ENCODE data around the gene SBK2.

SBK2 gene

GRCh38 chr19:55481148-55481793 lies 55.7 kb downstream of the SBK2 start:
- Histone ChIP-seq H3K9ac (ENCODE audit: low read depth, low read length) (no peak overlapping the region), H3K27ac (ENCODE audit: low read length) (no peak overlapping the region), H3K27me3 (ENCODE audit: insufficient read depth, low read length, poor library complexity) (no peaks in the 10 kb centered on the region), H3K4me3 (ENCODE audit: low read depth in 1 of 2, low read length in 2 of 2) (no peak overlapping the region), H2AFZ (ENCODE audit: low read depth, low read length) (no peak overlapping the region), H3K4me2 (ENCODE audit: insufficient read depth, low read length) (no peak overlapping the region), H4K20me1 (ENCODE audit: insufficient read depth, low read length) (peaks cover 19% of the 10 kb centered on the region), H3K79me2 (ENCODE audit: insufficient read depth, low read length) (peaks cover 47% of the 10 kb centered on the region), H3K36me3 (ENCODE audit: insufficient read depth, low read length) (peaks cover 23% of the 10 kb centered on the region), H3K4me1 (ENCODE audit: insufficient read depth, low read length) (peaks cover 54% of the 10 kb centered on the region), H3K9me3 (ENCODE audit: insufficient read depth, low read length, severe bottlenecking) (no peaks in the 10 kb centered on the region)
- ATAC-seq (ENCODE audit: insufficient read depth, low read depth) (no peak), DNase-seq (no peak)
- TF ChIP-seq EZH2 (IDR thresholded peaks at IDR 0.05; ENCODE audit: borderline replicate concordance, low read depth, low read length, severe bottlenecking) (no peak), CTCF (IDR thresholded peaks at IDR 0.05; ENCODE audit: borderline replicate concordance, extremely low read depth, low read length, poor library complexity, severe bottlenecking) (no peak)

- no peak for TF ChIP-seq EZH2 (IDR thresholded peaks at IDR 0.05; ENCODE audit: borderline replicate concordance, low read depth, low read length, severe bottlenecking)
- TF ChIP-seq CTCF (IDR thresholded peaks at IDR 0.05; ENCODE audit: borderline replicate concordance, extremely low read depth, low read length, poor library complexity, severe bottlenecking), result no peak
- peak overlapping the region; percentile 16; the same call in 1 of the 2 replicates for H3K4me2 ChIP-seq (ENCODE audit: insufficient read depth, low read length)
- peaks cover 23% of the 10 kb centered on the region for H3K36me3 ChIP-seq (ENCODE audit: insufficient read depth, low read length)
- H3K4me1 ChIP-seq (ENCODE audit: insufficient read depth, low read length), result peaks cover 56% of the 10 kb centered on the region
- H3K27ac ChIP-seq (ENCODE audit: low read length), result no peak overlapping the region
- DNase-seq, result no peak
- no peak for ATAC-seq (ENCODE audit: insufficient read depth, low read depth)
- H3K4me3 ChIP-seq (ENCODE audit: low read depth in 1 of 2, low read length in 2 of 2), result no peak overlapping the region
- no peak overlapping the region for H2AFZ ChIP-seq (ENCODE audit: low read depth, low read length)
- peaks cover 19% of the 10 kb centered on the region for H4K20me1 ChIP-seq (ENCODE audit: insufficient read depth, low read length)
- no peaks in the 10 kb centered on the region for H3K9me3 ChIP-seq (ENCODE audit: insufficient read depth, low read length, severe bottlenecking)
- H3K79me2 ChIP-seq (ENCODE audit: insufficient read depth, low read length), result peaks cover 38% of the 10 kb centered on the region
- no peak overlapping the region for H3K9ac ChIP-seq (ENCODE audit: low read depth, low read length)
- no peaks in the 10 kb centered on the region for H3K27me3 ChIP-seq (ENCODE audit: insufficient read depth, low read length, poor library complexity)
Observed at GRCh38 chr19:55479451-55480230, 57.3 kb downstream of the SBK2 start.

- peaks cover 19% of the 10 kb centered on the region for H4K20me1 ChIP-seq (ENCODE audit: insufficient read depth, low read length)
- H3K9me3 ChIP-seq (ENCODE audit: insufficient read depth, low read length, severe bottlenecking), result no peaks in the 10 kb centered on the region
- no peak overlapping the region for H2AFZ ChIP-seq (ENCODE audit: low read depth, low read length)
- TF ChIP-seq CTCF (IDR thresholded peaks at IDR 0.05; ENCODE audit: borderline replicate concordance, extremely low read depth, low read length, poor library complexity, severe bottlenecking) (no peak), EZH2 (IDR thresholded peaks at IDR 0.05; ENCODE audit: borderline replicate concordance, low read depth, low read length, severe bottlenecking) (no peak)
- H3K4me3 ChIP-seq (ENCODE audit: low read depth in 1 of 2, low read length in 2 of 2), result no peak overlapping the region
- H3K4me2 ChIP-seq (ENCODE audit: insufficient read depth, low read length), result peak overlapping the region; percentile 68; the same call in 1 of the 2 replicates
- no peaks in the 10 kb centered on the region for H3K27me3 ChIP-seq (ENCODE audit: insufficient read depth, low read length, poor library complexity)
- peaks cover 23% of the 10 kb centered on the region for H3K36me3 ChIP-seq (ENCODE audit: insufficient read depth, low read length)
- H3K9ac ChIP-seq (ENCODE audit: low read depth, low read length), result no peak overlapping the region
- H3K27ac ChIP-seq (ENCODE audit: low read length), result no peak overlapping the region
- peaks cover 50% of the 10 kb centered on the region for H3K4me1 ChIP-seq (ENCODE audit: insufficient read depth, low read length)
- no peak for DNase-seq
- no peak for ATAC-seq (ENCODE audit: insufficient read depth, low read depth)
- peaks cover 38% of the 10 kb centered on the region for H3K79me2 ChIP-seq (ENCODE audit: insufficient read depth, low read length)
Observed at GRCh38 chr19:55479045-55479444, 57.9 kb downstream of the SBK2 start.
